Tibial nerve (tissue), 4 donors: ENCODE measurements around the gene F2R. TPM values are rescaled to one million over a fixed set of nuclear protein-coding genes. Genes with fewer than 3 reads are reported as not detected.

Experiments
- DNase-seq, 2 donors: peaks; one replicate each; pipeline ENCODE4 v3.0.0-alpha.2; 2019; ENCODE audit warnings: low spot score in 2 of 2
- H3K27ac ChIP-seq, 4 donors: fragments of 200-600 bp; sonication (generic) in 3 of 4; one replicate each; pipeline ENCODE4 v1.5.1; 2017 to 2019; ENCODE audit warnings: mild to moderate bottlenecking in 1 of 4
- H3K27me3 ChIP-seq, 2 donors: fragments of 200-600 bp; sonication (generic) in 1 of 2; one replicate each; pipeline versions ENCODE4 v1.5.1 to v1.6.0; 2017 to 2019
- H3K36me3 ChIP-seq, 3 donors: fragments of 200-600 bp; sonication (generic); one replicate each; pipeline ENCODE4 v1.5.1; 2018 to 2019
- H3K4me1 ChIP-seq, 4 donors: fragments of 200-600 bp; sonication (generic) in 3 of 4; one replicate each; pipeline ENCODE4 v1.5.1; 2017 to 2019
- H3K4me3 ChIP-seq, 4 donors: fragments of 200-600 bp; sonication (generic) in 3 of 4; one replicate each; pipeline ENCODE4 v1.5.1; 2017 to 2019; ENCODE audit warnings: mild to moderate bottlenecking in 1 of 4, moderate library complexity in 1 of 4
- H3K9me3 ChIP-seq, 4 donors: fragments of 200-600 bp; sonication (generic) in 3 of 4; one replicate each; pipeline ENCODE4 v1.5.1; 2017 to 2019
- CTCF ChIP-seq, 5 experiments: fragments of 200-600 bp in 3 of 5; fragments of 450-650 bp in 2 of 5; sonication (generic) in 3 of 5; IDR thresholded peaks; one replicate each; pipeline ENCODE4 v1.5.1; 2016 to 2019; ENCODE audit warnings: antibody characterized with exemption in 5 of 5, mild to moderate bottlenecking in 3 of 5, moderate library complexity in 2 of 5
- EP300 ChIP-seq, 2 donors: sonication (generic); formaldehyde crosslinking; IDR thresholded peaks; one replicate each; pipeline ENCODE4 v1.6.1; 2017; ENCODE audit warnings: antibody characterized with exemption in 2 of 2, mild to moderate bottlenecking in 1 of 2
- POLR2A ChIP-seq, 2 donors: fragments of 450-650 bp; IDR thresholded peaks; one replicate each; pipeline ENCODE4 v1.6.1; 2017; ENCODE audit warnings: antibody characterized with exemption in 2 of 2, mild to moderate bottlenecking in 2 of 2, moderate library complexity in 2 of 2
- WGBS, 2 donors: methylation state at CpG; one replicate each; pipeline ENCODE4 v1.1.5; 2018; 5-methylcytosine and 5-hydroxymethylcytosine counted together
- total RNA-seq, 4 donors: library from RNA; depleted of rRNA; stranded (reverse); fragments of >200 nt; gene quantifications; one replicate each; pipeline ENCODE4 v1.1.0, GENCODE V29; 2016

The F2R gene
- total RNA-seq, 4 donors from 2014 or later = 2.5 to 12.6 (median 6.2) TPM

GRCh38 chr5:76690704-76691466, 25.0 kb upstream of the F2R start:
- Histone ChIP-seq H3K4me3 (no peak overlapping the region), H3K36me3 (peaks cover 0 to 22% (median 0%) of the 10 kb centered on the region in 3 donors), H3K27me3 (no peaks in the 10 kb centered on the region), H3K9me3 (no peaks in the 10 kb centered on the region), H3K4me1 (peaks cover 0 to 15% (median 5%) of the 10 kb centered on the region in 4 donors), H3K27ac (peak overlapping the region in 3 of 4 donors; percentile 15 to 74 (median 48))
- no peak for TF ChIP-seq POLR2A (IDR thresholded peaks at IDR 0.05)
- peak in 1 of 2 donors; percentile 19 for TF ChIP-seq EP300 (IDR thresholded peaks at IDR 0.05)
- 62 to 64% methylated on average over 7 of the region's 7 CpGs for WGBS, 2 donors
- DNase-seq = no peak

GRCh38 chr5:76691467-76692273, 24.3 kb upstream of the F2R start:
- DNase-seq = no peak
- peak overlapping the region in 2 of 4 donors; percentile 48 to 74 for H3K27ac ChIP-seq
- no peak overlapping the region for H3K4me3 ChIP-seq
- H3K4me1 ChIP-seq = peaks cover 0 to 15% (median 5%) of the 10 kb centered on the region in 4 donors
- peaks cover 0 to 19% (median 0%) of the 10 kb centered on the region in 3 donors for H3K36me3 ChIP-seq
- H3K27me3 ChIP-seq = no peaks in the 10 kb centered on the region
- no peaks in the 10 kb centered on the region for H3K9me3 ChIP-seq
- WGBS, 2 donors = 41 to 46% methylated on average over 5 of the region's 5 CpGs
- no peak for TF ChIP-seq POLR2A (IDR thresholded peaks at IDR 0.05)
- TF ChIP-seq EP300 (IDR thresholded peaks at IDR 0.05) = no peak
- no peak for TF ChIP-seq CTCF (IDR thresholded peaks at IDR 0.05)

GRCh38 chr5:76692274-76692540, 23.7 kb upstream of the F2R start:
- peaks cover 0 to 15% (median 5%) of the 10 kb centered on the region in 4 donors for H3K4me1 ChIP-seq
- WGBS, 2 donors = 92 to 100% methylated on average over 6 of the region's 6 CpGs
- TF ChIP-seq CTCF (IDR thresholded peaks at IDR 0.05) = no peak
- H3K36me3 ChIP-seq = peaks cover 0 to 16% (median 0%) of the 10 kb centered on the region in 3 donors
- H3K27ac ChIP-seq = peak overlapping the region in 1 of 4 donors; percentile 74
- H3K4me3 ChIP-seq = no peak overlapping the region
- DNase-seq = no peak
- H3K27me3 ChIP-seq = no peaks in the 10 kb centered on the region
- no peaks in the 10 kb centered on the region for H3K9me3 ChIP-seq

- H3K27me3 ChIP-seq = no peaks in the 10 kb centered on the region
- peaks cover 0 to 15% (median 5%) of the 10 kb centered on the region in 4 donors for H3K4me1 ChIP-seq
- DNase-seq = no peak
- no peak overlapping the region for H3K4me3 ChIP-seq
- peaks cover 0 to 12% (median 0%) of the 10 kb centered on the region in 3 donors for H3K36me3 ChIP-seq
- 87% methylated on average over 3 of the region's 3 CpGs for WGBS, 2 donors
- peak overlapping the region in 1 of 4 donors; percentile 74 for H3K27ac ChIP-seq
- TF ChIP-seq CTCF (IDR thresholded peaks at IDR 0.05) (no peak), POLR2A (IDR thresholded peaks at IDR 0.05) (no peak), EP300 (IDR thresholded peaks at IDR 0.05) (no peak)
- H3K9me3 ChIP-seq = no peaks in the 10 kb centered on the region
These were observed 23.3 kb upstream of the F2R start for GRCh38 chr5:76692651-76693050.

GRCh38 chr5:76693141-76693540, 22.8 kb upstream of the F2R start:
- TF ChIP-seq POLR2A (IDR thresholded peaks at IDR 0.05) (no peak), EP300 (IDR thresholded peaks at IDR 0.05) (no peak), CTCF (IDR thresholded peaks at IDR 0.05) (no peak)
- no peak overlapping the region for H3K4me3 ChIP-seq
- peaks cover 0 to 15% (median 5%) of the 10 kb centered on the region in 4 donors for H3K4me1 ChIP-seq
- H3K36me3 ChIP-seq = peaks cover 0 to 16% (median 0%) of the 10 kb centered on the region in 3 donors
- no peak overlapping the region for H3K27ac ChIP-seq
- H3K9me3 ChIP-seq = no peaks in the 10 kb centered on the region
- WGBS, 2 donors = 64 to 95% methylated on average over 3 of the region's 3 CpGs
- no peaks in the 10 kb centered on the region for H3K27me3 ChIP-seq
- no peak for DNase-seq
